ENCODE results near the gene METTL21A. TPM values are rescaled to one million over a fixed set of nuclear protein-coding genes. Genes with fewer than 3 reads are reported as not detected.

Gene METTL21A
- total RNA-seq, 2 donors from 2014 or later, result 11.9 to 14.5 TPM

DNA sequence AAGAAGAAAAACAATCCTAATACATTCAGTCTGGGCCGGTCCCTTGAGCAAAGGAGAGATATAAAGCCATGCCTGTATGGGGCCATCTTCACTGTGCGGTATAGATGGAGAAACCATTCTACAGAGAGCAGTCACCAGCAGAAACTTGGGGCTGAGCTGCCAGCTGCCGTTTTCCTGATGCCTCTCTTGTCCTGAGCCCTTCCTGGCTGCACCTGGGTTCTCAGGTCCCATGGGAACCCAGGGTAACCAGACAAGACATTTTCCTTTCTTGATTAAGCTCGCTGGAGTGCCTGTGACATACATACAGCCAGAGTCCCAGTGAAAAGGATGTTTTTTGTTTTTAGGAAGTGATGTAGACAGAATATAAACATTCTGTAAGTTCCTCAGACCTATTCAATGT lies 5.3 kb upstream of the METTL21A start:
- DNase-seq (no peak), ATAC-seq (no peak)
- intact Hi-C loops (cut with DNase I), result no loop called here

DNA sequence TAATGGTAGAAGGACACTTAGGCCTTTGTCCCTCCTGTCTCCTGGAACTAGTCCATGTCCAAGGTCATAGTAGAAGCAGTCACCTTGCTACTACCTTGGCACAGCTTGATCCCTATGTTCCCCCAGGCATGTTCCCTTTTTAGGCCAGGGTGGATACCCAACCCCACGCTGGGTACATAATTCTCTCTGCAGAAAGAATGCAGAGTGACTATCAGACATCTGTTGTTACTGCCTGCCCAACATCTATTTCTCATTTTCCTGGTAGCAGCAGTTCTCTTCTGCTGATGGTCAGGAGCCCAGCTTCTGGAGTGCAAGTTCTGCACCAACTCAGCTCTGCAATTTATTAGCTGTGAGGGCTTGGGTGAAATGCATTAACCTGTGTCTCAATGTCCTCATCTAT lies 4.4 kb upstream of the METTL21A start:
- DNase-seq (no peak), ATAC-seq (no peak)
- intact Hi-C loops (cut with DNase I), result loop anchor here (5.0 to 10.0 kb wide), 5 partner anchors 83 to 125 kb away; partner anchors contain the start of genes CCNYL1 (in 2 of the 2) and CREB1 (in 1 of the 2)

- DNase-seq (peak; percentile 70), ATAC-seq (peak; percentile 66 to 75)
- intact Hi-C loops (cut with DNase I), result loop anchor here (5.0 to 10.0 kb wide), 5 partner anchors 88 to 120 kb away; partner anchors contain the start of genes CCNYL1 (in 2 of the 2) and CREB1 (in 1 of the 2)
Observed at GRCh38 chr2:207624185-207625013, 795 bp downstream of the METTL21A start.

DNA sequence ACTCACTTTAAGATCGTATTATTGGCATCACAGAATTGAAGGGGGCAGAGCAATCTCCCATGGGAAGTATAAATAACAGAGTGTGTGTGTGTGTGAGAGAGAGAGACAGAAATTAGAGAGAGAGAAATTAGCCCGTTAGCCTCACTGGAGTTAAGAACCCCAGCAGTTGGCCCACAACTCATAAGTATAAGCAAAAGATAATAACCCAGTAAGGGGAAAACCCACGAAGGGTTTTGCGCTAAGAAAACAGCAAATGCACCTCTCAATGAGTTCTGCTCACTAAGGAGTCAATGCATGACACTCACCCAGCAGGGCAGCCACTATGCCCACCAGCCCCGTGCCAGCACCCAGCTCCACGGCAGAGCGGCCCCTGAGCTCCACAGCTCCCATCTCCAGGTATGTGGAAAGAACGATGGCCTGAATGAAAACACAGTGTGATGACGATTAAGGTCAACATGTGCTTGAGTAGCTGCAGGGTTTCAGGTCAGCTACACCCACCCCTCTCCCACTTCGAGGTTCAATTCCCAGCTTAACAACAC lies 3.6 kb downstream of the METTL21A start:
- intact Hi-C loops (cut with DNase I), result loop anchor here (10.0 kb wide), 4 partner anchors 87 to 117 kb away; partner anchors contain the start of genes CCNYL1 (in 1 of the 2) and CREB1 (in 1 of the 2)
- no peak for DNase-seq
- no peak for ATAC-seq

- no peak for DNase-seq
- no peak for ATAC-seq
- intact Hi-C loops (cut with DNase I), result loop anchor here (10.0 kb wide), 4 partner anchors 85 to 115 kb away; partner anchors contain the start of genes CCNYL1 (in 1 of the 2) and CREB1 (in 1 of the 2)
Observed at GRCh38 chr2:207619764-207620203, 5.4 kb downstream of the METTL21A start.

GRCh38 chr2:207617011-207617671 lies 8.1 kb downstream of the METTL21A start:
- intact Hi-C loops (cut with DNase I), result no loop called here
- DNase-seq (no peak), ATAC-seq (peak in 1 of 2 donors; percentile 63)

DNA sequence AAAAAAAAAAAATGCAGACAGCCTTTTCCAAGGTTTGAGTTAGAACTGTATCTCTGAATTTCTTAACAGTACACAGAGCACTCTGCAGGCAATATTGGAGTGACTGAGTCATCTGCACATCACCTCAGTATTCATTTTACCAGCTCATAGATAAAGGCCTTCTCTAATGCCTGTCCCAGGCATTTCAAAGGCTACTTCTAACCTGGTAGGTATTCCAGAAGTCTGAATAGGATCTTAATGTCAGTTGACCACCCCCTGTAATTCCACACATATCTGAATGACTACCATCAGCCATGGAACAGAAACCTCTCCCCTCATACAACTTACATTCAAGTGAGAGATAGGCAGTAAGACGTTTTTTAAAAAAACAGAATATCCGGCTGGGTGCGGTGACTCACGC lies 9.0 kb downstream of the METTL21A start:
- DNase-seq, result no peak
- ATAC-seq, result peak in 1 of 2 donors; percentile 71
- intact Hi-C loops (cut with DNase I), result no loop called here

DNA sequence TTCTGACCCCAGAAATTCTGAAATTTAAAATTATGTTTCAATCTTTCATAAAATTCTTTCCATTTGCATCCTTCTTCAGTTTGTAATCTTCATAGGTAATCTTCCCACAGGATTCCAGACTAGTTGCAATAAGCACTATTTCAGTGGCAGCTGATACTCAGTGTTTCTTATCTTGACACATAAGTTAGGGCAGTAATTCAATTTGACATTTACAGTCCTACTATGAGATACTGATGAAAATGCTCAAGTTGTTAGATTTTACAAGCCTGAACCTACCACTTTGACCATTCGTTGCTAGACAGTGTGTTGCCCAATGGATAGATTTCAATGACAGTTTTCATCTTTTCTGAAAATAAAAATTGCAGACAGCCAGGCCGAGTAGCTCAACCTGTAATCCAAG lies 10.4 kb downstream of the METTL21A start:
- intact Hi-C loops (cut with DNase I), result no loop called here
- ATAC-seq (no peak), DNase-seq (no peak)

GRCh38 chr2:207612714-207613113 lies 12.5 kb downstream of the METTL21A start:
- DNase-seq, result no peak
- ATAC-seq, result no peak
- intact Hi-C loops (cut with DNase I), result no loop called here

GRCh38 chr2:207606829-207607228 lies 18.4 kb downstream of the METTL21A start:
- DNase-seq, result no peak
- ATAC-seq, result no peak
- intact Hi-C loops (cut with DNase I), result no loop called here

DNA sequence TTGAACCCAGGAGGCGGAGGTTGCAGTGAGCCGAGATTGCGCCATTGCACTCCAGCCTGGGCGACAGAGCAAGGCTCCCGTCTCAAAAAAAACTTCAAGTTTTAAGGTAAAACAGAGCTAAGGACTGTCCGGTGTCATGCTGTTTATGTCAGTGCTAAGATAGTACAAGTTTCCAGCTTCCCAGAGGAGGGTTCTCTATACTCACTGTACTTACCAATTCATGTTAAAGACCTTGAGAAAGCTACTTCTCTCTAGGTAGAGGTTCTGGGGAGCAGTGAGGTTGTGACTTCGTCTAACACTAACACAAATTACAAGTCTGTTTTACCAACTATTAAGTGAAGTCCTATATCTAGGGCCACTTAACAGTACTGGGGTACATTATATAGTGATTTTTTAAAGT lies 18.8 kb downstream of the METTL21A start:
- intact Hi-C loops (cut with DNase I), result no loop called here
- ATAC-seq (no peak), DNase-seq (no peak)

DNA sequence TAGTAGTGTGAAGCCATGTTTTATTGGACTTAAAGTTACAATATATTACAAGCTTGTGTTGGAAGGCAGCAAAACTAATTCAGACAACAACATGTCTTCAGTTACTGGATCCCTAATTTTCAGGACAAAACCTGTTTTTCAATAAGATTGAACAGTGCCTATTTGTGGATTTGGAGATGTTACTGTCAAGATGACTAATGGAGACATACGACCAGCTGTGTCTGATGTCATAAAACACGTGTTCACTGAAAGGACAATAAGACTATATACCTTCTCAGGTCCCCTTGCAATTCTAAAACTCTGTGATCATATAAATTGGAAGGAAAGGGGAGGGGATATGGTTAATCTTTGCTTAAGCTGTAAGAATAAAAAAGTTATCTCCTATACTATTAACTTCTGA lies 21.7 kb downstream of the METTL21A start:
- intact Hi-C loops (cut with DNase I), result no loop called here
- DNase-seq, result no peak
- no peak for ATAC-seq

- intact Hi-C loops (cut with DNase I), result no loop called here
- DNase-seq, result no peak
Observed at GRCh38 chr2:207601774-207602173, 23.4 kb downstream of the METTL21A start.

DNA sequence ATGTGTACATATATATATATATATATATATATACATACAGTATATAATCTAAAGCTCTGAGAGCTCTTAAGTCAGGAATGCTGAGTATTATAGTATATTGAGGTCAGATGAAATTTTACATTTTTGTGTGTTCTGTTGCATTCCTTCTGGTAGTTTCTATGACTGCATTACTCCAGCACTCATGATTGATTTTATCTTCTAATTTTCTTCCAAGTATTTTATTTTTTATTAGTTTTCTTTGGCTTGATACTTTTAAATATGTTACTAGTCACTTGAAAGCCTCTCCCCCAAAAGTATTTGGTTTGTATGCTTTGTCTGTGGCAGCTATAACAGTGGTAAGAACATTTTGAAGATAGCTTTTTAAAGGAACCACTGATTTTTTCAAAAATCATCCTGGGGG lies 25.0 kb downstream of the METTL21A start:
- ATAC-seq (no peak), DNase-seq (no peak)
- intact Hi-C loops (cut with DNase I), result no loop called here

More at GRCh38 chr2:207601774-207602173, 23.4 kb downstream of the METTL21A start:
- ATAC-seq, result no peak

DNA sequence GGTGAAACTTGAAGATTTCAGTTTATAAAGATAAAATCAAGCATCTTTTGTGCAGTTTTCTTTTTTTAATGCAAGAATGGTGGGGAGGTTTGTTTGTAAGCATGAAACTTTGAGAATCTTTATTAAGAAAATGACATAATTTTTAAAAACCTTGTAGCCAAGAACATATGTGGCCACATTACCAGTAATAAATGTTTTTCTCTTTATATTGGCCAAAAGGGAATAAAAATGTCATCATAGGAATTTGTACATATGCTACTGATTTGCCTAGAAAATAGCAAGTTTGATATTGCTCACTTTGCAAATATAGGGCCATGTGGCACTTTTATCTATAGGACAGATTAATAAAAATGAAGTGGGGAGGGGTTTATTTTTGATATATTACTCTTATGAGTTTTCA lies 25.6 kb downstream of the METTL21A start:
- DNase-seq (no peak), ATAC-seq (no peak)
- intact Hi-C loops (cut with DNase I), result no loop called here

GRCh38 chr2:207594731-207595130 lies 30.5 kb downstream of the METTL21A start:
- intact Hi-C loops (cut with DNase I), result no loop called here
- ATAC-seq (no peak), DNase-seq (no peak)

- ATAC-seq, result no peak
- intact Hi-C loops (cut with DNase I), result no loop called here
- no peak for DNase-seq
Observed at GRCh38 chr2:207594264-207594663, 30.9 kb downstream of the METTL21A start.

GRCh38 chr2:207593277-207593676 lies 31.9 kb downstream of the METTL21A start:
- intact Hi-C loops (cut with DNase I), result no loop called here
- DNase-seq (no peak), ATAC-seq (no peak)

GRCh38 chr2:207589143-207589542 lies 36.1 kb downstream of the METTL21A start:
- no peak for ATAC-seq
- DNase-seq, result no peak
- intact Hi-C loops (cut with DNase I), result no loop called here

DNA sequence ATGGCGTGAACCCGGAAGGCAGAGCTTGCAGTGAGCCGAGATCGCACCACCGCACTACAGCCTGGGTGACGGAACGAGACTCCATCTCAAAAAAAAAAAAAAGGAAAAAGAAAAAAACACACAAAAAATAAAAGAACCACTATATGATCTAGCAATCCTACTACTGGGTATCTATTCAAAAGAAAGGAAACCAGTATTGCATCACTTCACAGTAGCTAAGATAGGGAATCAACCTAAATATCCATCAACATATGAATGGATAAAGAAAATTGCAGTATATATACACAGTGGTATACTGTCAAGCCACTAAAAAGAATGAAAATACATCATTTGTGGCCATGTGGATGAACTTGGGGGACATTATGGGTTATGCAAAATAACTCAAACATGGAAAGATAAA lies 37.9 kb downstream of the METTL21A start:
- DNase-seq (no peak), ATAC-seq (no peak)
- intact Hi-C loops (cut with DNase I), result no loop called here
